ENCODE measurements around the gene SLC44A4.
"Not testable (repeated sequence)": the region's sequence is repeated elsewhere in the genome, so short reads cannot be mapped to it uniquely, and the experiment has no call there.

SLC44A4 gene

GRCh38 chr6:31858707-31859106 lies 20.1 kb downstream of the SLC44A4 start:
- Histone ChIP-seq H3K27me3 (replicated peaks; ENCODE audit: control insufficient read depth, insufficient read depth, low read length) (no peaks in the 10 kb centered on the region), H3K36me3 (ENCODE audit: control insufficient read depth, insufficient read depth, low read length) (peaks cover 9% of the 10 kb centered on the region), H3K4me3 (replicated peaks; ENCODE audit: low read depth, low read length) (no peak overlapping the region)
- DNase-seq (ENCODE audit: extremely low read depth, insufficient read length), result no peak
- no peak for TF ChIP-seq CTCF (IDR thresholded peaks at IDR 0.05; ENCODE audit: insufficient read depth, low read length, poor library complexity, severe bottlenecking)

- H3K36me3 ChIP-seq (ENCODE audit: control insufficient read depth, insufficient read depth, low read length); H3K4me3 ChIP-seq (replicated peaks; ENCODE audit: low read depth, low read length); H3K27me3 ChIP-seq (replicated peaks; ENCODE audit: control insufficient read depth, insufficient read depth, low read length); DNase-seq (ENCODE audit: extremely low read depth, insufficient read length): not testable (repeated sequence)
Observed at GRCh38 chr6:31857774-31858173, 21.0 kb downstream of the SLC44A4 start.

GRCh38 chr6:31851980-31852718 lies 26.6 kb downstream of the SLC44A4 start:
- not testable (repeated sequence) for H3K36me3 ChIP-seq (ENCODE audit: control insufficient read depth, insufficient read depth, low read length); H3K27me3 ChIP-seq (replicated peaks; ENCODE audit: control insufficient read depth, insufficient read depth, low read length); DNase-seq (ENCODE audit: extremely low read depth, insufficient read length); H3K4me3 ChIP-seq (replicated peaks; ENCODE audit: low read depth, low read length)

GRCh38 chr6:31851485-31851832 lies 27.3 kb downstream of the SLC44A4 start:
- no peak for TF ChIP-seq CTCF (IDR thresholded peaks at IDR 0.05; ENCODE audit: insufficient read depth, low read length, poor library complexity, severe bottlenecking)
- DNase-seq (ENCODE audit: extremely low read depth, insufficient read length), result no peak
- H3K27me3 ChIP-seq (replicated peaks; ENCODE audit: control insufficient read depth, insufficient read depth, low read length), result no peaks in the 10 kb centered on the region
- H3K36me3 ChIP-seq (ENCODE audit: control insufficient read depth, insufficient read depth, low read length), result no peaks in the 10 kb centered on the region
- no peak overlapping the region for H3K4me3 ChIP-seq (replicated peaks; ENCODE audit: low read depth, low read length)

- no peak for DNase-seq (ENCODE audit: extremely low read depth, insufficient read length)
- TF ChIP-seq CTCF (IDR thresholded peaks at IDR 0.05; ENCODE audit: insufficient read depth, low read length, poor library complexity, severe bottlenecking), result no peak
- Histone ChIP-seq H3K27me3 (replicated peaks; ENCODE audit: control insufficient read depth, insufficient read depth, low read length) (no peaks in the 10 kb centered on the region), H3K36me3 (ENCODE audit: control insufficient read depth, insufficient read depth, low read length) (no peaks in the 10 kb centered on the region), H3K4me3 (replicated peaks; ENCODE audit: low read depth, low read length) (no peak overlapping the region)
Observed at GRCh38 chr6:31850765-31851484, 27.9 kb downstream of the SLC44A4 start.

- no peak for DNase-seq (ENCODE audit: extremely low read depth, insufficient read length)
- TF ChIP-seq CTCF (IDR thresholded peaks at IDR 0.05; ENCODE audit: insufficient read depth, low read length, poor library complexity, severe bottlenecking), result no peak
- H3K36me3 ChIP-seq (ENCODE audit: control insufficient read depth, insufficient read depth, low read length), result no peaks in the 10 kb centered on the region
- no peak overlapping the region for H3K4me3 ChIP-seq (replicated peaks; ENCODE audit: low read depth, low read length)
- H3K27me3 ChIP-seq (replicated peaks; ENCODE audit: control insufficient read depth, insufficient read depth, low read length), result no peaks in the 10 kb centered on the region
Observed at GRCh38 chr6:31847276-31847978, 31.4 kb downstream of the SLC44A4 start.
